ENCODE data around the gene PDE6C.

Gene PDE6C

DNA sequence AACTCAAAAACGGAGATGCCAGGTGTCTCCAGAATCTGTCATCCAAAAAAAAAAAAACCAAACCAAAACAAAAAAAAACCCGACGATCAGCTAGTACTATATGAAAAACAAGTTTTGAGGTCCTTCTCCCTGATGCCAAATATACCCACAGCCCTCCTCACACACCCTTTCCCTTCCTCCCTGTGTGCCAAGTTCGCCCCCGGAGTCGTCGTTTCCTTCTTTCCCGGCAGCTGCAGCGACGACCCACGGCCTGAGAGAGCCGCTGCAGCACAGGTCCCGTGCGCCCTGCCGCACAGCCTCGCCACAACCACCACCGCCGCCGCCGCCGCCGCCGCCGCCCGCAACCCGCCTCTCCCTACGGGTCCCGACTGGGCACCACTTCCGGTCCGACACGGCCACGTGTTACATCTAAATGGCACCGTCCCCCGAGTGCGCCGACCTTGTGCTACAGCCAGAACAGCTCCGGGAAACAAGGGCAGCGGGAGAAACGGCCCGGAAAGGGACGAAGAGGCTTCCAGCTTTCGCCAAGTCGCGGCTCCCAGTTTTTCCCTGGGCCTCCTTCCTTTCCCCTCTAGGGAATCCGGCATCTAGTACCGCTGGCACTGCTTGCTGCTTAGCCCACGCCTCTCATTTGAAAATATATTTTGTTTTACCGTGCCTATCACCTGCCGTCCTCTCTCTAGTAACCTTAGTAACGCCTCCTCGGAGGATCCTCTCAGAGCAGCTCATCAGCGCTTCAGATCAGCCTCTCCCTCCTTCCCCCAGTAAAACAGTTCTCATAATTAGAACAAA is 90.1 kb downstream of the PDE6C start, which contains the start of gene FRA10AC1:
TSS of gene FRA10AC1 (minus strand) at position 383 of the 792 bp plus-strand sequence. CDS start 2,486 bp downstream, outside the sequence.
- TF ChIP-seq, protein P1, sequence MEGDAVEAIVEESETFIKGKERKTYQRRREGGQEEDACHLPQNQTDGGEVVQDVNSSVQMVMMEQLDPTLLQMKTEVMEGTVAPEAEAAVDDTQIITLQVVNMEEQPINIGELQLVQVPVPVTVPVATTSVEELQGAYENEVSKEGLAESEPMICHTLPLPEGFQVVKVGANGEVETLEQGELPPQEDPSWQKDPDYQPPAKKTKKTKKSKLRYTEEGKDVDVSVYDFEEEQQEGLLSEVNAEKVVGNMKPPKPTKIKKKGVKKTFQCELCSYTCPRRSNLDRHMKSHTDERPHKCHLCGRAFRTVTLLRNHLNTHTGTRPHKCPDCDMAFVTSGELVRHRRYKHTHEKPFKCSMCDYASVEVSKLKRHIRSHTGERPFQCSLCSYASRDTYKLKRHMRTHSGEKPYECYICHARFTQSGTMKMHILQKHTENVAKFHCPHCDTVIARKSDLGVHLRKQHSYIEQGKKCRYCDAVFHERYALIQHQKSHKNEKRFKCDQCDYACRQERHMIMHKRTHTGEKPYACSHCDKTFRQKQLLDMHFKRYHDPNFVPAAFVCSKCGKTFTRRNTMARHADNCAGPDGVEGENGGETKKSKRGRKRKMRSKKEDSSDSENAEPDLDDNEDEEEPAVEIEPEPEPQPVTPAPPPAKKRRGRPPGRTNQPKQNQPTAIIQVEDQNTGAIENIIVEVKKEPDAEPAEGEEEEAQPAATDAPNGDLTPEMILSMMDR (IDR thresholded peaks at IDR 0.05; ENCODE audit: low read depth, low read length, missing control alignments), result peak; percentile 57
- in situ Hi-C loops (cut with HindIII; ENCODE audit: low sequenced_read_pairs), result no loop called here
- peak; percentile 86 for DNase-seq (ENCODE audit: low read depth)
- H3K4me3 ChIP-seq (ENCODE audit: low read depth, low read length), result peak within 1 kb of the TSS; percentile 77

DNA sequence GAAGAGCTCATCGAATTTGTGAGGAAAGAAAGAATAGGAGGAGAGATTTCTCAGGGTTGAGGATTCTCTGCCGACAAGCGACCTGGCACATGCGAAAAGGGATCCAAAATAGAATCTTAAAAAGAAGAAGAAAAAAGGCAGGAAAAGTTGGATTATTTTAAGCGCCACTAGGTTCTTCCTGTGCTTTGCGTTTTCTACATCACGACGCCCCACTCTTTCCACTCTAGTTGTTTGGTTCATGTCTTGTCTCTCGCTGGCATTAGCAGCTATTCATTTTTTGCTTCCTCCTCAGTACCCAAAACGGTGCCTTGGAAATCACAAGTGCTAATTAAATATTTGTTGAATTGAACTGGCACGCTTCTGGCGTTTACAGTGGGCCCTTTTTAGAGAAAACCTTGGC is 90.7 kb downstream of the PDE6C start:
- TF ChIP-seq, protein P1 (IDR thresholded peaks at IDR 0.05; ENCODE audit: low read depth, low read length, missing control alignments), result no peak

DNA sequence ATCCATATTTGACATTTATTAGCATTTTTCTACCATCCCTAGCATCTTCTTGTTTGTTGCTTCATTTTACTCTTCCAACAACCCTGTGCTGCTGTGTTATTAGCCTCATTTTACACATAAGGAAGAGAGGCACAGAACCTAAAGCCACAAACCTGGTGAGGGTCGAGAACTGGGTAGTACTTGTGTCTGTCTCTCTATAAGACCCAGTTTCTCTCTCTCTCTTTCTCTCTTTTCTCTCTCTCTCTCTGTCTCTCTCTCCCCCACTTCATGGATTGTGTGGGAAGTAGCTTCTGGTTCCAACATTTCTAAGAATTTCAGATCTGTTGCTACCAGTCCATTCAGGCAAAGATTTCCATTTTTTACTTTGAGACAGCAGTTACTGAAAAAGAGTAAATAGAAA is 91.5 kb downstream of the PDE6C start:
- DNase-seq (ENCODE audit: low read depth), result no peak
- no peak overlapping the region for H3K4me3 ChIP-seq (ENCODE audit: low read depth, low read length)
- in situ Hi-C loops (cut with HindIII; ENCODE audit: low sequenced_read_pairs), result no loop called here
- TF ChIP-seq, protein P1 (IDR thresholded peaks at IDR 0.05; ENCODE audit: low read depth, low read length, missing control alignments), result no peak

More for the DNA sequence above, 90.7 kb downstream of the PDE6C start:
- peak overlapping the region; percentile 77 for H3K4me3 ChIP-seq (ENCODE audit: low read depth, low read length)
- in situ Hi-C loops (cut with HindIII; ENCODE audit: low sequenced_read_pairs), result no loop called here
- no peak for DNase-seq (ENCODE audit: low read depth)

DNA sequence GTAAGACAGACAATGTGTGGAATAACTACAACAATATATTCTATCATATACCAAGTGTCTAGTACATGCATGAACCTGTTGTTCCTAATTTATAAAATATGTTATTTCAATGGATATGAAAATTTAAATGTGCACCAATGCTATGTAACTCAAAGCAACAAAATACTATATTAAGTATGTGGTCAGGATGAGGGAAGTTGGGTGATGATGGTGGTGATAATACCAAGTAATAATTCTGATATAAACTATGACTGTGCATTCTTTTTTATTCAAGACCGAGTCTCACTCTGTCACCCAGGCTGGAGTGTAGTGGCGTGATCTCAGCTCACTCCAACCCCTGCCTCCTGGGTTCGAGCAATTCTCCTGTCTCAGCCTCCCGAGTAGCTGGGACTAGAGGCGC is 92.1 kb downstream of the PDE6C start:
- TF ChIP-seq, protein P1 (IDR thresholded peaks at IDR 0.05; ENCODE audit: low read depth, low read length, missing control alignments), result no peak
- no peak for DNase-seq (ENCODE audit: low read depth)
- no peak overlapping the region for H3K4me3 ChIP-seq (ENCODE audit: low read depth, low read length)
- in situ Hi-C loops (cut with HindIII; ENCODE audit: low sequenced_read_pairs), result no loop called here

DNA sequence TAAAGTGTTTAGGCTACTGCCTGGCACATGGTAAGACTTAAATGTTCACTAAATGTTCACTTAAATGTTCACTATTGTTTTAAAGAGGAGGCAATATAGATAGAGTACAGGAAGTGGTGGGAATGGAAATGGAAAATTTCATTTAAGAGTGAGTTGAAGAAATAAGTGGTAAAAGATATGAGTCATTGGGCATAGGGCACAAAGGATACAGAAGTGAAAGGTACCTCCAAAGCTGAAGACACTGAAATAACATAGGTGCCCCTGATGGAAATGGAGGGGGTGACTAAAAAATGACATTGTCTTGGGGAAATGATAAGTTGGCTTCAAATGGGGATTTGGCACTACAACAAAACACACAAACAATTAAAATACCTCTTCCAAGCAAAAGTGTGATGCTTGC is 95.3 kb downstream of the PDE6C start:
- H3K4me3 ChIP-seq (ENCODE audit: low read depth, low read length), result no peak overlapping the region
- TF ChIP-seq, protein P1 (IDR thresholded peaks at IDR 0.05; ENCODE audit: low read depth, low read length, missing control alignments), result no peak
- DNase-seq (ENCODE audit: low read depth), result no peak
- in situ Hi-C loops (cut with HindIII; ENCODE audit: low sequenced_read_pairs), result no loop called here

DNA sequence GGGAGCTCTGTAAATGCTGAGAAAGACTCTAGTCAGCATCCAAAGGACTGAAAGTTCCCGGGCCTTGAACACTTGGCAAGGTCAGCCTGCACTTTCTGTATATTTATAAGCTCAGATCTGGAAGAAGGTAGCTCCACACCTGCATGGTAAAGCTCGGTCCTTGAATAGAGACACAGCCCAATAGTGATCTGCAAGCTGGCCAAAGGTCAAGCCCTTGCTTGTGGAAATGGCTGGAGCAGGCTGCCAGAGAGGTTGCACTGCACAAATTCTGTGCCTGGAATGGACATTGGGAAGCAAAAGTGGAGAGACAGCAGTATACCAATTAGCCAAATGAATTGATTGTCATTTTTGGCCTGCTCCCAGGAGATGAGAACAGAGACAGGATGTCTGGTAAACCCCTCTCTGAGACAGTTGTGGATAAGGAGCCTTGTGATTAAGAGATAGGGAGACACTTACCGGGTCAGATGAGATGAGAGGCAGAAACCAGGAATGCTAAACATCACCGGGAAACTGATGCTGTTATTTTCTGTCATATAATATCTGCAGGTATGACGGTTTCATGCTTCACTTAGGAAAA is 98.1 kb downstream of the PDE6C start:
- no peak for DNase-seq (ENCODE audit: low read depth)
- TF ChIP-seq, protein P1 (IDR thresholded peaks at IDR 0.05; ENCODE audit: low read depth, low read length, missing control alignments), result no peak
- in situ Hi-C loops (cut with HindIII; ENCODE audit: low sequenced_read_pairs), result no loop called here

More for the DNA sequence above, 98.1 kb downstream of the PDE6C start:
- no peak overlapping the region for H3K4me3 ChIP-seq (ENCODE audit: low read depth, low read length)

All from astrocyte of the cerebellum (primary cell).